Measurements from ENCODE around the gene G3BP2.

Gene G3BP2

DNA sequence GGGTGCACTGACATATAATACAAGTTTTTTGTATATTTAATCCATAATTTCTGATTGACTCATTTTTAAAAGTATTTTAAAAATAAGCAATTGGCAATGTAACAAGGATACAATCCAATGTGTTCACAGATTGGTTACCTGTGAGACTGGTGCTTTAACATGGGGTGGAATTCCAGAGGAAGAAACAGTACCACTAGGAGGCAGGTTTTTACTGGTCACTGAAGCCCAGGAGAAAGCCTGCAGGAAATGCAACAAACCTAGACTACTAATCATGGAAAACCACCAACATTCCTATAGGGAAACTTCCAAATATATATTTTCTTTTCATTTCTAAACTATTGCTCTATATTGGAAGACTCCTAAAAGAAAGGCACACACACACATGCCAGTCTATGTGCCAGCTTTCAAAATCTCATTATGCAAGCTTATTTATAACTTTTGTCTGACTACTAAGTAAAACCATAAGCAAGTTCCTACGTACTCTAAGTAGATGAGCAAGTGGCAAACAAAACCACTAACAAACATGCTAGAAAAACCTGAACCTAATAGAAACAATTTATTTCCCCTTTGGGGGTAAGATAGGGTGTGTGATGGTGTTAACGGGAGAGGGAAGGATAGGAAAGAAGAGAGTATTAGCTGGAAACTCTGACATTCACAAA is 19.2 kb downstream of the G3BP2 start:
- H3K9ac ChIP-seq (ENCODE audit: low read depth in 1 of 2, low read length in 2 of 2): no peak overlapping the region
- no peaks in the 10 kb centered on the region for H3K9me3 ChIP-seq (ENCODE audit: control insufficient read depth in 1 of 2, low read length in 2 of 2)
- no peak overlapping the region for H3K27ac ChIP-seq (ENCODE audit: low read depth, low read length)
- no peak overlapping the region for H3K4me3 ChIP-seq (ENCODE audit: low read depth in 1 of 2, low read length in 2 of 2)
- H3K4me1 ChIP-seq (ENCODE audit: control insufficient read depth in 1 of 2, insufficient read depth in 2 of 2, low read length in 2 of 2): peaks cover 0 to 5% of the 10 kb centered on the region in 2 donors
- peaks cover 26 to 49% of the 10 kb centered on the region in 2 donors for H3K36me3 ChIP-seq (ENCODE audit: control insufficient read depth in 1 of 2, insufficient read depth in 2 of 2, low read length in 2 of 2)
- no peaks in the 10 kb centered on the region for H3K27me3 ChIP-seq (ENCODE audit: control insufficient read depth in 1 of 2, insufficient read depth in 2 of 2, low read length in 2 of 2)

DNA sequence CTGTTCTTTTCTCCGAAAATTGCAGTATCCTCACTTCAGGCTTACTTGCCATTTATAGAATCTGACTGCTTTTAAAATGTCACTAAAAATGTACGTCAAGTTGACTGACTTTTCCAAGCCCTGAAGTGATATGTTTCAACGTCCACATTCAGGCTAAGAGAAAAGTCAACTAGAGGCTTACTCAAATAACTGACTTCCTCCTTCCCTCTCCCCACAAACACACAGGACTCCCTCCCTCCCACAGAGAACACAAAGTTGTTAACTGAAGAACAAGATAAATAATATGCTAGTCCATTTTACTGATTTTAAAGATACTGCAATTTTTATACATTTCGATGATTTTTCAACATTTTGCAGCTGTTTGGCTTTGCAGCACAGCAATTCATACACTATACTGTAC is 29.1 kb downstream of the G3BP2 start:
- Histone ChIP-seq H3K27ac (ENCODE audit: low read depth, low read length) (no peak overlapping the region), H3K4me3 (ENCODE audit: low read depth in 1 of 2, low read length in 2 of 2) (no peak overlapping the region), H3K4me1 (ENCODE audit: control insufficient read depth in 1 of 2, insufficient read depth in 2 of 2, low read length in 2 of 2) (no peaks in the 10 kb centered on the region), H3K27me3 (ENCODE audit: control insufficient read depth in 1 of 2, insufficient read depth in 2 of 2, low read length in 2 of 2) (no peaks in the 10 kb centered on the region), H3K36me3 (ENCODE audit: control insufficient read depth in 1 of 2, insufficient read depth in 2 of 2, low read length in 2 of 2) (peaks cover 35 to 57% of the 10 kb centered on the region in 2 donors), H3K9ac (ENCODE audit: low read depth in 1 of 2, low read length in 2 of 2) (no peak overlapping the region), H3K9me3 (ENCODE audit: control insufficient read depth in 1 of 2, low read length in 2 of 2) (no peaks in the 10 kb centered on the region)

DNA sequence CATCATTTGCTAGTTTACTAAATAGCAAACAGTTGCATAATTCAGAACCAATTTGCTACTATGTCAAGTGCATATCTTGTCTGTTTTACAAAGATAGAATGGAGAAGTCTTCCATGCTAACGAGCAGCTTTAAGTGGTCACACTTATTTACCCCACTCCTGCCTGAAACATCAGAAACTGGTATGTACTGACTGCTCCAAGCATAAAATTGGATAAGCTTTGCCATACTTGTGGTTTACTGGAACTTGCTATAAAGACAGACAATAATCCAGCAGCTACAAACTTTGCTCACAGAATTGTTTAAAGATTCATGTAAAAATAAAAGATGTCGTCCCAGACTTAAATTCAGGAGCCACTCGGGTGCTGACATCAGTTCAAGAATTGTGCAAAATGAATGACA is 29.6 kb downstream of the G3BP2 start:
- Histone ChIP-seq H3K4me3 (ENCODE audit: low read depth in 1 of 2, low read length in 2 of 2) (no peak overlapping the region), H3K27me3 (ENCODE audit: control insufficient read depth in 1 of 2, insufficient read depth in 2 of 2, low read length in 2 of 2) (no peaks in the 10 kb centered on the region), H3K4me1 (ENCODE audit: control insufficient read depth in 1 of 2, insufficient read depth in 2 of 2, low read length in 2 of 2) (no peaks in the 10 kb centered on the region), H3K9ac (ENCODE audit: low read depth in 1 of 2, low read length in 2 of 2) (no peak overlapping the region), H3K27ac (ENCODE audit: low read depth, low read length) (no peak overlapping the region), H3K9me3 (ENCODE audit: control insufficient read depth in 1 of 2, low read length in 2 of 2) (no peaks in the 10 kb centered on the region), H3K36me3 (ENCODE audit: control insufficient read depth in 1 of 2, insufficient read depth in 2 of 2, low read length in 2 of 2) (peaks cover 35 to 54% of the 10 kb centered on the region in 2 donors)

DNA sequence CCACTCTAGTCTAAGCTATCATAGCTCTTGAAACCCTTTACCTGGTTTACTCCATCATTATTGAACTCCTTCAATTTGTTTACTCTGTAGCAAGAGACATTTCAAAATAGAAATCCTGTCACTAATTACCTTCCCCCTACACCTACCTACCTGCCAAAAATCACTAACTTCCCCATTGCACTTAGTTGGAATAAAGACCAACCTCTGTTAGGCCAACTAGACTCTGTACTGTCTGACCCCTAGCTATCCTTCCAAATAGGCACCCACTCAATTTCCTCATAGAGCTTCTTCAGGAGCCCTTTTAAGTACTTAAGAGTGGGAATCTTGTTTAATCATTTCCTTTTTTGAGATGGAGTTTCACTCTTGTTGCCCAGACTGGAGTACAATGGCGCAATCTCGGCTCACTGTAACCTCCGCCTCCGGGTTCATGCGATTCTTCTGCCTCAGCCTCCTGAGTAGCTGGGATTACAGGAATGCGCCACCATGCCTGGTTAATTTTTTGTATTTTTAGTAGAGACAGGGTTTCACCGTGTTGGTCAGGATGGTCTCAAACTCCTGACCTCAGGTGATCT is 34.0 kb downstream of the G3BP2 start:
- Histone ChIP-seq H3K4me1 (ENCODE audit: control insufficient read depth in 1 of 2, insufficient read depth in 2 of 2, low read length in 2 of 2) (no peaks in the 10 kb centered on the region), H3K27ac (ENCODE audit: low read depth, low read length) (no peak overlapping the region)

DNA sequence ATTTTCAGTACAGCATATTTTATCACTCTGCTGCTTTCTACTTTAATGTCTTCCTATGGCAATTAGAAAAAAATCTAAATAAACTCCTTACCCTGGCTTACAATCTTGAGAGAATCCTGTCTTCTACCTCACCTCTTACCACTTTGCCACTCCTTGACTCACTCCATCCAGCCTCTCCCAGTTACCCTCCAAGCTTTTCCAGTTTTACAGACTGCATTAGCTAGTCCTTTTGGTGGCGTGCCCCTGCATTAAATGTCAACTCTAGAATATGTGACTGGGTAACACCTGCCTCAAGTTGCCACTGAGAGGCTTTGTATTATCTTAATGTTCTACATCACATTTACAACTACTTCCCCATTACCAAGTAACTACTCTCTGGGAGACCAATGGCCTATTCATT is 35.4 kb downstream of the G3BP2 start:
- H3K27ac ChIP-seq (ENCODE audit: low read depth, low read length): no peak overlapping the region
- no peak overlapping the region for H3K9ac ChIP-seq (ENCODE audit: low read depth in 1 of 2, low read length in 2 of 2)
- no peak overlapping the region for H3K4me3 ChIP-seq (ENCODE audit: low read depth in 1 of 2, low read length in 2 of 2)
- no peaks in the 10 kb centered on the region for H3K9me3 ChIP-seq (ENCODE audit: control insufficient read depth in 1 of 2, low read length in 2 of 2)
- H3K4me1 ChIP-seq (ENCODE audit: control insufficient read depth in 1 of 2, insufficient read depth in 2 of 2, low read length in 2 of 2): no peaks in the 10 kb centered on the region
- H3K27me3 ChIP-seq (ENCODE audit: control insufficient read depth in 1 of 2, insufficient read depth in 2 of 2, low read length in 2 of 2): no peaks in the 10 kb centered on the region
- peaks cover 0 to 2% of the 10 kb centered on the region in 2 donors for H3K36me3 ChIP-seq (ENCODE audit: control insufficient read depth in 1 of 2, insufficient read depth in 2 of 2, low read length in 2 of 2)

More for the DNA sequence above, 34.0 kb downstream of the G3BP2 start:
- H3K9me3 ChIP-seq (ENCODE audit: control insufficient read depth in 1 of 2, low read length in 2 of 2): no peaks in the 10 kb centered on the region
- H3K27me3 ChIP-seq (ENCODE audit: control insufficient read depth in 1 of 2, insufficient read depth in 2 of 2, low read length in 2 of 2): no peaks in the 10 kb centered on the region
- no peak overlapping the region for H3K9ac ChIP-seq (ENCODE audit: low read depth in 1 of 2, low read length in 2 of 2)
- no peak overlapping the region for H3K4me3 ChIP-seq (ENCODE audit: low read depth in 1 of 2, low read length in 2 of 2)
- H3K36me3 ChIP-seq (ENCODE audit: control insufficient read depth in 1 of 2, insufficient read depth in 2 of 2, low read length in 2 of 2): peaks cover 9 to 10% of the 10 kb centered on the region in 2 donors

DNA sequence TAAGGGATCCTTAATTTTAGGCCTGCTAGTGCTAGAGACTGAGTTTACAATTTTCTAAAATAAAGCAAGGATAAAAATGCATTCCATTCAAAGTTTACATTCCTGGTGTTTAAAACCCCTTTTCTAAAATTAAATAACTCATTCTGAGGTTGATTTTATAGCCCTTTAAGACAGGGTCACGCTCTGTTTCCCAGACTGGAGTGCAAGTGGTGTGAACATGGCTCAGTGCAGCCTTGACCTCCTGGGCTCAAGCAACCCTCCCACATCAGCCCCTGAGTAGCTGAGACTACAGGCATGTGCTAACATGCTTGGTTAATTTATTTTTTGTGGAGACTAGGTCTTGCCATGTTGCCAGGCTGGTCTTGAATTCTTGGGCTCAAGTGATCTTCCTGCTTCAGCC is 36.0 kb downstream of the G3BP2 start:
- Histone ChIP-seq H3K9ac (ENCODE audit: low read depth in 1 of 2, low read length in 2 of 2) (no peak overlapping the region), H3K27me3 (ENCODE audit: control insufficient read depth in 1 of 2, insufficient read depth in 2 of 2, low read length in 2 of 2) (no peaks in the 10 kb centered on the region), H3K4me1 (ENCODE audit: control insufficient read depth in 1 of 2, insufficient read depth in 2 of 2, low read length in 2 of 2) (no peaks in the 10 kb centered on the region), H3K9me3 (ENCODE audit: control insufficient read depth in 1 of 2, low read length in 2 of 2) (no peaks in the 10 kb centered on the region), H3K36me3 (ENCODE audit: control insufficient read depth in 1 of 2, insufficient read depth in 2 of 2, low read length in 2 of 2) (no peaks in the 10 kb centered on the region), H3K4me3 (ENCODE audit: low read depth in 1 of 2, low read length in 2 of 2) (no peak overlapping the region), H3K27ac (ENCODE audit: low read depth, low read length) (no peak overlapping the region)

DNA sequence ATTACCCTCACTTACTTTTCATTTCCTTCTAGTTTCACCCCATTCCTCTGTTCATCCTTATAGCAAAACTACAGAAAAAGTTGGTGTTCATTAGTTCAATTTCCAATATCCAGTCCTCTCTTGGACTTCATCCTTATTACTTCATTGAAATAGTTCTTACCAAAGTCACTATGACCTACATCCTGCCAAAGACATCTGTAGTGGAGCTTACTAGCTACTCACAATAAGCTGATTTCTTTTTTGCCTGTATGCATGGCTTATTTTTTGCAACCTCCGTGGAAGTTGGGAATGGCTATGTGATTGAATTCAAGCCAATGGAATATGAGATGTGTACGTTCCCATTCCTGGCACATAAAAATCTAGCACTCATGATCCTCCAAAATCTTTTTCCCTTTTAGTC is 38.3 kb downstream of the G3BP2 start:
- H3K36me3 ChIP-seq (ENCODE audit: control insufficient read depth in 1 of 2, insufficient read depth in 2 of 2, low read length in 2 of 2): no peaks in the 10 kb centered on the region
- H3K27me3 ChIP-seq (ENCODE audit: control insufficient read depth in 1 of 2, insufficient read depth in 2 of 2, low read length in 2 of 2): no peaks in the 10 kb centered on the region
- no peaks in the 10 kb centered on the region for H3K9me3 ChIP-seq (ENCODE audit: control insufficient read depth in 1 of 2, low read length in 2 of 2)
- H3K9ac ChIP-seq (ENCODE audit: low read depth in 1 of 2, low read length in 2 of 2): no peak overlapping the region
- peaks cover 0 to 10% of the 10 kb centered on the region in 2 donors for H3K4me1 ChIP-seq (ENCODE audit: control insufficient read depth in 1 of 2, insufficient read depth in 2 of 2, low read length in 2 of 2)
- no peak overlapping the region for H3K4me3 ChIP-seq (ENCODE audit: low read depth in 1 of 2, low read length in 2 of 2)
- no peak overlapping the region for H3K27ac ChIP-seq (ENCODE audit: low read depth, low read length)

DNA sequence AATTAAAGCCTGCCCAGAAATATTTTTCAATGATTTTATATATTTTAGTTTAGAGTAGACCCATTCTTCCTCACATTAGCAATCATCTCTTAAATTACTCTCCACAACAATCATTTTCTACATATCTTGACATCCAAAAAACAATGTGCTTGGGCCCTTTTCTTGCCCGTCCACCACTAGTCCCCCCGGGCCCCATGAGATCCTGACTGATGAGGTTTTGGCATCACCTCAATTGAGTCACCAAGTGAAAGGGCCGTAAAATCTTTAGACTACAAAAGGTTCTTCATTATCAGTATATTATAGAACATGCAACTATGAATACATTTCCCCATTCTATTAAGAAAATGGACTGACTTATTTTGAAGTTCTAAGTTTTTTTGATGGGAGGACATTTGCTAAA is 38.9 kb downstream of the G3BP2 start:
- Histone ChIP-seq H3K27ac (ENCODE audit: low read depth, low read length) (no peak overlapping the region), H3K4me1 (ENCODE audit: control insufficient read depth in 1 of 2, insufficient read depth in 2 of 2, low read length in 2 of 2) (peaks cover 0 to 11% of the 10 kb centered on the region in 2 donors), H3K36me3 (ENCODE audit: control insufficient read depth in 1 of 2, insufficient read depth in 2 of 2, low read length in 2 of 2) (no peaks in the 10 kb centered on the region), H3K4me3 (ENCODE audit: low read depth in 1 of 2, low read length in 2 of 2) (no peak overlapping the region), H3K9me3 (ENCODE audit: control insufficient read depth in 1 of 2, low read length in 2 of 2) (no peaks in the 10 kb centered on the region), H3K27me3 (ENCODE audit: control insufficient read depth in 1 of 2, insufficient read depth in 2 of 2, low read length in 2 of 2) (no peaks in the 10 kb centered on the region), H3K9ac (ENCODE audit: low read depth in 1 of 2, low read length in 2 of 2) (no peak overlapping the region)

DNA sequence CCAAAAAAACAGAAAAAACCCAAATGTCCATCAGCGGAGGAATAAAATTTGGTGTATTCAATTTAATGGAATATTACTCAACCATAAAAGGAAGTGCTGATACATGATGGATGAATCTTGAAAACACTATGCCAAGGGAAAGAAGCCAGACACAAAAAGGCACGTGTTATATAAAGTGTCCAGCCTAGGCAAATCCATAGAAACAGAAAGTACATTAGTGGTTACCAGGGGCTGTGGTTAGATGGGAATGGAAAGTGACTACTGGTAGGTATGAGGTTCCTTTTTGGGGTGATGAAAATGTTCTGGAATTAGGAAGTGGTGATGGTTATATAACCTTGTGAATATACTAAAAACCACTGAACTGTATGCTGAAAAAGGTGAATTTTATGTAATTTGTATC is 39.4 kb downstream of the G3BP2 start:
- no peaks in the 10 kb centered on the region for H3K9me3 ChIP-seq (ENCODE audit: control insufficient read depth in 1 of 2, low read length in 2 of 2)
- H3K4me1 ChIP-seq (ENCODE audit: control insufficient read depth in 1 of 2, insufficient read depth in 2 of 2, low read length in 2 of 2): peaks cover 0 to 11% of the 10 kb centered on the region in 2 donors
- H3K27me3 ChIP-seq (ENCODE audit: control insufficient read depth in 1 of 2, insufficient read depth in 2 of 2, low read length in 2 of 2): no peaks in the 10 kb centered on the region
- no peaks in the 10 kb centered on the region for H3K36me3 ChIP-seq (ENCODE audit: control insufficient read depth in 1 of 2, insufficient read depth in 2 of 2, low read length in 2 of 2)
- no peak overlapping the region for H3K9ac ChIP-seq (ENCODE audit: low read depth in 1 of 2, low read length in 2 of 2)
- no peak overlapping the region for H3K4me3 ChIP-seq (ENCODE audit: low read depth in 1 of 2, low read length in 2 of 2)
- H3K27ac ChIP-seq (ENCODE audit: low read depth, low read length): no peak overlapping the region

DNA sequence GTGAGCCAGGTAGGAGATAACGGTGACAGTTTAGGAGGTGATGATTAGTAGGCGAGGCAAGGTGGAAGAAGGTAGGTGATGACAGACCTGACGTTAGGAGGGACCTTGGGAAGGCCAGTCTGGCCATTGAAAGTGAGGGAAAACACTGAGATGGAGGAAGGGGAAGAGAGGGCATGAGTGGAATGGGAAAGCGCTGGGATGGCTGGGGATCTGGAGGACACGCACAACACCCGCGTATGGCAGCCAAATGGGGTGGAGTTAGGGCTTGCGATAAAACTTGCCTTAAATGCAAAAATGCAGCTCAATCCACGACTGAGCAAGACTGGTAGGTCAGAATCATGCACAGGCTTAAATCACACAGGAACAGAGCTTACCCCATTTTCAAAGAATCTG is 42.3 kb downstream of the G3BP2 start:
- Histone ChIP-seq H3K36me3 (ENCODE audit: control insufficient read depth in 1 of 2, insufficient read depth in 2 of 2, low read length in 2 of 2) (no peaks in the 10 kb centered on the region), H3K27ac (ENCODE audit: low read depth, low read length) (no peak overlapping the region), H3K9ac (ENCODE audit: low read depth in 1 of 2, low read length in 2 of 2) (peak overlapping the region in 1 of 2 donors; percentile 59)

More for the DNA sequence above, 42.3 kb downstream of the G3BP2 start:
- Histone ChIP-seq H3K27me3 (ENCODE audit: control insufficient read depth in 1 of 2, insufficient read depth in 2 of 2, low read length in 2 of 2) (no peaks in the 10 kb centered on the region), H3K4me3 (ENCODE audit: low read depth in 1 of 2, low read length in 2 of 2) (peak overlapping the region; percentile 70 to 74), H3K4me1 (ENCODE audit: control insufficient read depth in 1 of 2, insufficient read depth in 2 of 2, low read length in 2 of 2) (peaks cover 0 to 11% of the 10 kb centered on the region in 2 donors), H3K9me3 (ENCODE audit: control insufficient read depth in 1 of 2, low read length in 2 of 2) (no peaks in the 10 kb centered on the region)

Data from duodenal mucosa (tissue), 2 donors.